HepG2 (cell line): Measurements from ENCODE around the gene QRFPR.

Experiments
- ADNP ChIP-seq: sonication (generic); formaldehyde crosslinking; IDR thresholded peaks from 2 replicates; pipeline ENCODE4 v1.4.0; 2020; ENCODE audit warnings: missing genetic modification reagents
- HMG20A ChIP-seq: IDR thresholded peaks from 2 replicates; pipeline ENCODE4 v1.6.1; 2016; ENCODE audit warnings: borderline replicate concordance
- KDM1A ChIP-seq: IDR thresholded peaks from 2 replicates; pipeline ENCODE4 v1.6.1; 2016; ENCODE audit warnings: missing compliant biosample characterization
- MAFK ChIP-seq, 2 experiments: IDR thresholded peaks in 1 of 2; conservative IDR thresholded peaks in 1 of 2; 2 replicates each; pipeline ENCODE4 v1.6.1; 2011; ENCODE audit warnings: improper control_type of control experiment in 2 of 2, low read length in 2 of 2
- MTA1 ChIP-seq: sonication (generic); formaldehyde crosslinking; IDR thresholded peaks from 2 replicates; pipeline ENCODE4 v1.4.0; 2020; ENCODE audit warnings: missing genetic modification reagents, mild to moderate bottlenecking, borderline replicate concordance
- POLR2AphosphoS2 ChIP-seq: IDR thresholded peaks from 2 replicates; pipeline ENCODE4 v1.6.1; 2011; ENCODE audit warnings: low read depth, low read length, improper control_type of control experiment
- REST ChIP-seq, 2 experiments: IDR thresholded peaks; 2 replicates each; pipeline ENCODE4 v1.6.1; 2011 to 2012; ENCODE audit warnings: low read length in 2 of 2, borderline replicate concordance in 1 of 2, low read depth in 1 of 2, mild to moderate bottlenecking in 1 of 2, moderate library complexity in 1 of 2
- TMF1 ChIP-seq: sonication (generic); formaldehyde crosslinking; IDR thresholded peaks from 2 replicates; pipeline ENCODE4 v1.8.1; 2022; ENCODE audit warnings: low read depth, missing genetic modification reagents
- TRIM24 ChIP-seq: sonication (generic); formaldehyde crosslinking; IDR thresholded peaks from 2 replicates; pipeline ENCODE4 v1.8.0; 2022; ENCODE audit warnings: mild to moderate bottlenecking, missing genetic modification reagents
- ZNF230 ChIP-seq: sonication (generic); formaldehyde crosslinking; IDR thresholded peaks from 2 replicates; pipeline ENCODE4 v1.4.0; 2020; ENCODE audit warnings: mild to moderate bottlenecking, missing genetic modification reagents
- ZNF274 ChIP-seq: sonication (generic); formaldehyde crosslinking; IDR thresholded peaks from 2 replicates; pipeline ENCODE4 v1.5.1; 2020; ENCODE audit warnings: mild to moderate bottlenecking, missing genetic modification reagents
- ZNF607 ChIP-seq: sonication (generic); formaldehyde crosslinking; IDR thresholded peaks from 2 replicates; pipeline ENCODE4 v1.5.1; 2020; ENCODE audit warnings: missing genetic modification reagents, mild to moderate bottlenecking, borderline replicate concordance
- ZNF883 ChIP-seq: sonication (generic); formaldehyde crosslinking; IDR thresholded peaks from 2 replicates; pipeline ENCODE4 v1.5.1; 2020; ENCODE audit warnings: mild to moderate bottlenecking, missing genetic modification reagents; ENCODE audit errors: not compliant biosample characterization
- TF ChIP-seq, protein P1 (sequence below): sonication (generic); formaldehyde crosslinking; IDR thresholded peaks from 2 replicates; pipeline ENCODE4 v1.5.0; 2020; ENCODE audit warnings: mild to moderate bottlenecking, missing genetic modification reagents, moderate library complexity

- TF ChIP-seq MAFK (conservative IDR thresholded peaks at IDR 0.05 in 1 of 2, IDR thresholded peaks at IDR 0.05 in 1 of 2; ENCODE audit: low read length in 2 of 2) (no peak), MTA1 (CRISPR knock-in tag) (no peak), TMF1 (CRISPR knock-in tag) (no peak), HMG20A (CRISPR knock-in tag) (no peak), TRIM24 (CRISPR knock-in tag) (no peak), ZNF230 (CRISPR knock-in tag) (no peak), KDM1A (CRISPR knock-in tag) (no peak), ZNF607 (CRISPR knock-in tag) (no peak), POLR2AphosphoS2 (no peak), ADNP (no peak), REST (IDR thresholded peaks at IDR 0.05; ENCODE audit: borderline replicate concordance in 1 of 2, low read depth in 1 of 2, low read length in 2 of 2) (no peak), ZNF883 (CRISPR knock-in tag) (no peak), ZNF274 (no peak)
- TF ChIP-seq, protein P1, sequence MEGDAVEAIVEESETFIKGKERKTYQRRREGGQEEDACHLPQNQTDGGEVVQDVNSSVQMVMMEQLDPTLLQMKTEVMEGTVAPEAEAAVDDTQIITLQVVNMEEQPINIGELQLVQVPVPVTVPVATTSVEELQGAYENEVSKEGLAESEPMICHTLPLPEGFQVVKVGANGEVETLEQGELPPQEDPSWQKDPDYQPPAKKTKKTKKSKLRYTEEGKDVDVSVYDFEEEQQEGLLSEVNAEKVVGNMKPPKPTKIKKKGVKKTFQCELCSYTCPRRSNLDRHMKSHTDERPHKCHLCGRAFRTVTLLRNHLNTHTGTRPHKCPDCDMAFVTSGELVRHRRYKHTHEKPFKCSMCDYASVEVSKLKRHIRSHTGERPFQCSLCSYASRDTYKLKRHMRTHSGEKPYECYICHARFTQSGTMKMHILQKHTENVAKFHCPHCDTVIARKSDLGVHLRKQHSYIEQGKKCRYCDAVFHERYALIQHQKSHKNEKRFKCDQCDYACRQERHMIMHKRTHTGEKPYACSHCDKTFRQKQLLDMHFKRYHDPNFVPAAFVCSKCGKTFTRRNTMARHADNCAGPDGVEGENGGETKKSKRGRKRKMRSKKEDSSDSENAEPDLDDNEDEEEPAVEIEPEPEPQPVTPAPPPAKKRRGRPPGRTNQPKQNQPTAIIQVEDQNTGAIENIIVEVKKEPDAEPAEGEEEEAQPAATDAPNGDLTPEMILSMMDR = no peak
These were observed 54.2 kb downstream of the QRFPR start for GRCh38 chr4:121326597-121326996.
